HEK293T (cell line): Measurements from ENCODE around the gene TPSB2.
"Not testable (repeated sequence)": the region's sequence is repeated elsewhere in the genome, so short reads cannot be mapped to it uniquely, and the experiment has no call there.

Experiments used
- PKNOX1 ChIP-seq: fragments of 450-650 bp; IDR thresholded peaks from 2 replicates; pipeline ENCODE4 v1.6.1; 2016
- SP1 ChIP-seq: fragments of 450-650 bp; IDR thresholded peaks from 2 replicates; pipeline ENCODE4 v1.6.1; 2017
- ZNF384 ChIP-seq: fragments of 450-650 bp; IDR thresholded peaks from 2 replicates; pipeline ENCODE4 v1.6.1; 2016

DNA sequence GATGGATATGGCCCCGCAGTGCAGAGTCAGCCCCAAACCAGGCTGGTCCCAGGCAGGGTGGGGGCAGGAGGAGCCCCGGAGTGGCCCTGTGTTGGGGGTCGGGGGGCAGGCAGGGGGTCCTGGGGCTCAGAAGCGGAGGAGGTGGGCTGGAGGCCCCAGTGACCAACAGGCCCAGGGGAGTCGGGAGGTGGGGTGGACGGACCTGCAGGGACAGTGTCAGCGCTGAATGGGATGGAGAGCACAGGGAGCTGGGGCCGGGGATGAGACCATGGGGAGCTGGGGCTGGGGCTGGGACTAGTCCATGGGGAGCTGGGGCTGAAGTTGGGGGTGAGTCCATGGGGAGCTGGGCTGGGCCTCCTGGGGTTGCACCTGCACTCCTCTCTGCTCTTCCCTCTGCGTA, 9.6 kb upstream of the TPSB2 start:
- TF ChIP-seq SP1, PKNOX1, ZNF384: not testable (repeated sequence)
